Trophoblast cell (in vitro differentiated cells and primary cell): ENCODE results near the gene HOXB6.

Source experiments
- DNase-seq, 2 donors: peaks; one replicate each; pipeline ENCODE4 v3.0.0-alpha.2; 2016
- H2AFZ ChIP-seq: 2 replicates; pipeline ENCODE4 v1.6.1; 2013; ENCODE audit warnings: low read length, moderate library complexity, mild to moderate bottlenecking; ENCODE audit not compliant: insufficient read depth, poor library complexity
- H2AK5ac ChIP-seq: 2 replicates; pipeline ENCODE4 v1.6.1; 2013; ENCODE audit warnings: mild to moderate bottlenecking, low read length
- H2BK120ac ChIP-seq: 2 replicates; pipeline ENCODE4 v1.6.1; 2013; ENCODE audit warnings: low read length, mild to moderate bottlenecking, moderate library complexity; ENCODE audit not compliant: insufficient read depth, poor library complexity
- H2BK12ac ChIP-seq: 2 replicates; pipeline ENCODE4 v1.6.1; 2013; ENCODE audit warnings: mild to moderate bottlenecking, low read length, moderate library complexity
- H2BK5ac ChIP-seq: 2 replicates; pipeline ENCODE4 v1.6.1; 2013; ENCODE audit warnings: low read length, low read depth, moderate library complexity, mild to moderate bottlenecking; ENCODE audit not compliant: poor library complexity
- H3K14ac ChIP-seq: 2 replicates; pipeline ENCODE4 v1.6.1; 2013; ENCODE audit warnings: mild to moderate bottlenecking, low read length
- H3K18ac ChIP-seq: 2 replicates; pipeline ENCODE4 v1.6.1; 2013; ENCODE audit warnings: mild to moderate bottlenecking, low read length
- H3K23ac ChIP-seq: 2 replicates; pipeline ENCODE4 v1.6.1; 2013; ENCODE audit warnings: low read length
- H3K27ac ChIP-seq: 2 replicates; pipeline ENCODE4 v1.5.1; 2013; ENCODE audit warnings: low read depth, mild to moderate bottlenecking, inconsistent platforms, low read length, moderate library complexity
- H3K27me3 ChIP-seq: 2 replicates; pipeline ENCODE4 v1.6.1; 2013; ENCODE audit warnings: inconsistent platforms, mild to moderate bottlenecking, low read length, moderate library complexity; ENCODE audit not compliant: insufficient read depth
- H3K36me3 ChIP-seq, 2 experiments: 1 replicate in 1 of 2; 2 replicates in 1 of 2; pipeline ENCODE4 v1.6.1; 2013; ENCODE audit warnings: low read length in 2 of 2, mild to moderate bottlenecking in 2 of 2, moderate library complexity in 1 of 2; ENCODE audit not compliant: insufficient read depth in 2 of 2, control insufficient read depth in 1 of 2
- H3K4ac ChIP-seq: 2 replicates; pipeline ENCODE4 v1.6.1; 2013; ENCODE audit warnings: low read depth, mild to moderate bottlenecking, low read length, moderate library complexity
- H3K4me1 ChIP-seq, 2 experiments: 1 replicate in 1 of 2; 2 replicates in 1 of 2; pipeline ENCODE4 v1.6.1; 2013; ENCODE audit warnings: low read length in 2 of 2, mild to moderate bottlenecking in 2 of 2, moderate library complexity in 1 of 2; ENCODE audit not compliant: insufficient read depth in 2 of 2, control insufficient read depth in 1 of 2
- H3K4me2 ChIP-seq: 2 replicates; pipeline ENCODE4 v1.6.1; 2013; ENCODE audit warnings: inconsistent platforms, mild to moderate bottlenecking, low read length, moderate library complexity
- H3K4me3 ChIP-seq: 2 replicates; pipeline ENCODE4 v1.5.1; 2013; ENCODE audit warnings: mild to moderate bottlenecking, low read depth, low read length, inconsistent platforms
- H3K79me1 ChIP-seq: one replicate; pipeline ENCODE4 v1.6.1; 2013; ENCODE audit warnings: low read length
- H3K79me2 ChIP-seq: 2 replicates; pipeline ENCODE4 v1.6.1; 2013; ENCODE audit warnings: low read length, mild to moderate bottlenecking; ENCODE audit not compliant: control insufficient read depth, insufficient read depth, poor library complexity
- H3K9ac ChIP-seq: 2 replicates; pipeline ENCODE4 v1.6.1; 2013; ENCODE audit warnings: mild to moderate bottlenecking, low read length
- H3K9me3 ChIP-seq: 2 replicates; pipeline ENCODE4 v1.6.1; 2013; ENCODE audit warnings: low read depth, mild to moderate bottlenecking, control low read depth, inconsistent platforms, low read length; ENCODE audit not compliant: insufficient read depth
- H4K12ac ChIP-seq: 2 replicates; pipeline ENCODE4 v1.6.1; 2013; ENCODE audit warnings: low read depth, mild to moderate bottlenecking, low read length, moderate library complexity
- H4K8ac ChIP-seq: 2 replicates; pipeline ENCODE4 v1.6.1; 2013; ENCODE audit warnings: low read depth, mild to moderate bottlenecking, low read length, moderate library complexity
- H4K91ac ChIP-seq: one replicate; pipeline ENCODE4 v1.6.1; 2013; ENCODE audit warnings: low read depth, mild to moderate bottlenecking, low read length, moderate library complexity
- WGBS: extraction: QIAGEN DNeasy Blood & Tissue Kit; methylation state at CpG from one replicate; pipeline ENCODE4 v1.1.7; 2013; ENCODE audit warnings: missing lambda C conversion rate; ENCODE audit not compliant: insufficient read length, insufficient coverage; ENCODE audit errors: extremely low coverage; 5-methylcytosine and 5-hydroxymethylcytosine counted together

Gene HOXB6

GRCh38 chr17:48643697-48644012 is 38.9 kb upstream of the HOXB6 start:
- Histone ChIP-seq H3K79me1 (peaks cover 3% of the 10 kb centered on the region), H3K27ac (no peak overlapping the region), H4K91ac (no peak overlapping the region), H2BK12ac (no peak overlapping the region), H3K36me3 (no peaks in the 10 kb centered on the region), H3K27me3 (peaks cover 82% of the 10 kb centered on the region), H3K9me3 (peaks cover 17% of the 10 kb centered on the region), H3K4me3 (no peak overlapping the region), H2AFZ (no peak overlapping the region), H3K79me2 (no peaks in the 10 kb centered on the region), H3K14ac (no peak overlapping the region), H2BK5ac (no peak overlapping the region), H2BK120ac (no peak overlapping the region), H2AK5ac (no peak overlapping the region), H3K4me1 (peaks cover 9 to 16% of the 10 kb centered on the region in 2 experiments), H3K4me2 (no peak overlapping the region), H4K8ac (no peak overlapping the region), H4K12ac (no peak overlapping the region), H3K23ac (no peak overlapping the region), H3K4ac (no peak overlapping the region), H3K9ac (no peak overlapping the region), H3K18ac (no peak overlapping the region)
- no peak for DNase-seq

DNA sequence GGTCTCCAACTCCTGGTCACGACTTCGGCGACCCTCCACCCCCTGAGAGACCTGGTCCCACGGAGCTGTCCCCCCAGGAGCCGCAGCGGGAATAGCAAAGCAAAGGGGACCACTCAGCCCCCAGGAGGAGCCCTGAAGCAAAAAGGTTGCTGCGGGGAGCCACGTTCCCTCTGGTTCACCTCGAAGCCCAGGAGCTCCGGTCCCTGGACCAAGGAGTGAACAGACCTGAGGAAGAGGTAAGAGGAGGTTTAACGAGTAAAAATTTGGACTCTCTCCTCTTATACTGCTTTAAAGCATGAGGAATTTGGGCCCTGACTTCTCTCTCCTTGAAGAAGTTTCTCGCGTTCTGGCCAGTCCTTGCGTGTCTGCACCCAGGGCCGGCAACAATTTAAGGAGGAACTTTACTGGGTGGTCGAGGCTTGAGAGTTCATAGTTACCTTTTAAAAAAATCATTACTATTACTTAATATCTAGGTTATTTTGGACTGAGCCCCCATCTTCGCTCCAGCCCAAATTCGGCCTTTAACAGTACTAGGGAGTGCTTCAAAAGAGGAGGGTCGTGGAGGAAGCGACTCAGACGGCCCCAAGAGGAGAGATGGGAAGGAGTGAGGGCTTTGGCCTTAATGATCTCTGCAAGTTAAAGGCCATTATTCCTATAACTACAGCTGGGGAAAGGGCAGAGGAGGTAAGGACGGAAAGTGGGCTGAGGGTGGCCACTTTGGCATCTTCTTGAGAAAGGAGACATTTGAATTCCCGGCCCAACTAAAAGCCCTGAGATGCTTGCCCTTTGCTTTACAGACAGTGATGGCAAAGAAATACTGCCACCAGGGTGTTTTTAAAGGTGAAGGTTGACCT is 38.3 kb upstream of the HOXB6 start:
- Histone ChIP-seq H3K27ac (no peak overlapping the region), H3K36me3 (no peaks in the 10 kb centered on the region), H3K79me2 (no peaks in the 10 kb centered on the region), H3K9me3 (peaks cover 17% of the 10 kb centered on the region), H3K23ac (no peak overlapping the region), H2AFZ (no peak overlapping the region), H3K79me1 (peaks cover 3% of the 10 kb centered on the region), H3K4me3 (peak overlapping the region; percentile 64), H2BK5ac (no peak overlapping the region), H2AK5ac (no peak overlapping the region), H3K4me2 (peak overlapping the region; percentile 32), H3K27me3 (peaks cover 84% of the 10 kb centered on the region), H4K91ac (no peak overlapping the region), H4K12ac (no peak overlapping the region), H3K18ac (no peak overlapping the region), H3K9ac (no peak overlapping the region), H2BK120ac (no peak overlapping the region), H3K4me1 (peaks cover 9 to 16% of the 10 kb centered on the region in 2 experiments), H2BK12ac (peak overlapping the region; percentile 15), H3K4ac (no peak overlapping the region), H4K8ac (no peak overlapping the region), H3K14ac (no peak overlapping the region)
- WGBS, result no CpG with 5 or more reads among the region's 23 CpGs
- no peak for DNase-seq

DNA sequence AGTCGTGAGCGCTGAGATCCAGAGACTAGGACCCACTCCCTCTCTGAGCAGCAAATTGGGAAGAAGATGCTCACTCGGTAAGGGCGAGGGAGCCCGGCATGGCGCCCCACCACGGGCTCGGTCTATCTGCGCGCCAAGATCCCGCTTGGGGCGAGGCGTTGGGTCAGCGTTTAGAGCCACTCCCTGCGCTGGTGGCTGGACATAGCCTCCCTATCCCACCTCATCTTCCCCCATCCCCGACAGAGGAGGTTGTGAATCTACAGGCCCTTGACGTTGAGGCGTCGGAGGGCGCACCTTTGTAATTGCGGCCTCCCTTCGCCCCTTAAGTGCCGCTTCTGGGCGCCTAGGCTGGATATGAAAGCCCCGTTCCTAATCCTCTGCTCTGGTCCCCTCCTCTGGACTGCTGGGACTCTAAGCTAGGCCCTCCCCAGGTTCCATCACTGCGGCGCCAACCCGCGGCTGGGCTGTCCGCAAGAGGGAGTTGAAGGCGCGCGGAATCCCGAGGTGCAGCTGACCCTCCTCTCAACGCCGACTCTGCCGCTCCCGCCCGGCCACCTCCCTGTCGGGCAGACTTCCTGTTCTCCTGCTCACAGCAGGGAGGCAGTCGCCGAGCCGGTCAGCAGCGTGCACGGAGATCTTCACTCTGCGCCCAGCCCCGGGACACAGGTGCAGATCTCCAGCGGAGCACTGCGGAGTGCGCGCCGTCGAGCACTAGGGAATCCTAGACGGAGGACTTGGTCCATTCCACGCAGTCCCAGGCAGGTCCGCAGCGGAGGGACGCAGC is 37.5 kb upstream of the HOXB6 start:
- H2AK5ac ChIP-seq, result no peak overlapping the region
- no peaks in the 10 kb centered on the region for H3K79me2 ChIP-seq
- H3K23ac ChIP-seq, result no peak overlapping the region
- peaks cover 9 to 16% of the 10 kb centered on the region in 2 experiments for H3K4me1 ChIP-seq
- H4K91ac ChIP-seq, result no peak overlapping the region
- H3K14ac ChIP-seq, result no peak overlapping the region
- no peak overlapping the region for H3K9ac ChIP-seq
- H3K79me1 ChIP-seq, result peaks cover 2% of the 10 kb centered on the region
- peak overlapping the region; percentile 19 for H3K4me2 ChIP-seq
- no peaks in the 10 kb centered on the region for H3K36me3 ChIP-seq
- no peak overlapping the region for H2BK120ac ChIP-seq
- WGBS, result no CpG with 5 or more reads among the region's 58 CpGs
- H3K9me3 ChIP-seq, result peaks cover 15% of the 10 kb centered on the region
- no peak overlapping the region for H4K8ac ChIP-seq
- H3K27ac ChIP-seq, result no peak overlapping the region
- H2BK12ac ChIP-seq, result peak overlapping the region; percentile 15
- no peak overlapping the region for H3K4ac ChIP-seq
- peak overlapping the region; percentile 64 for H3K4me3 ChIP-seq
- H3K27me3 ChIP-seq, result peaks cover 86% of the 10 kb centered on the region
- H4K12ac ChIP-seq, result no peak overlapping the region
- H3K18ac ChIP-seq, result no peak overlapping the region
- DNase-seq, result no peak
- H2AFZ ChIP-seq, result no peak overlapping the region
- no peak overlapping the region for H2BK5ac ChIP-seq

GRCh38 chr17:48641541-48642058 is 36.8 kb upstream of the HOXB6 start:
- H2AK5ac ChIP-seq, result no peak overlapping the region
- no peak overlapping the region for H2BK12ac ChIP-seq
- no peak overlapping the region for H4K91ac ChIP-seq
- no peak overlapping the region for H3K4me3 ChIP-seq
- no peak overlapping the region for H4K8ac ChIP-seq
- H3K14ac ChIP-seq, result no peak overlapping the region
- no peak overlapping the region for H3K23ac ChIP-seq
- H3K9ac ChIP-seq, result no peak overlapping the region
- H2AFZ ChIP-seq, result no peak overlapping the region
- H2BK120ac ChIP-seq, result no peak overlapping the region
- DNase-seq, result no peak
- H3K27ac ChIP-seq, result no peak overlapping the region
- peaks cover 9 to 17% of the 10 kb centered on the region in 2 experiments for H3K4me1 ChIP-seq
- peaks cover 88% of the 10 kb centered on the region for H3K27me3 ChIP-seq
- peaks cover 15% of the 10 kb centered on the region for H3K9me3 ChIP-seq
- no peak overlapping the region for H4K12ac ChIP-seq
- H3K79me1 ChIP-seq, result no peaks in the 10 kb centered on the region
- no peak overlapping the region for H3K4ac ChIP-seq
- no peak overlapping the region for H3K4me2 ChIP-seq
- H3K36me3 ChIP-seq, result no peaks in the 10 kb centered on the region
- WGBS, result no CpG with 5 or more reads among the region's 29 CpGs
- no peak overlapping the region for H3K18ac ChIP-seq
- no peaks in the 10 kb centered on the region for H3K79me2 ChIP-seq
- H2BK5ac ChIP-seq, result no peak overlapping the region
